Neuronal stem cell (in vitro differentiated cells): ENCODE data around the gene UNC13A. TPM values are rescaled to one million over a fixed set of nuclear protein-coding genes. Genes with fewer than 3 reads are reported as not detected.

Experiments used
- DNase-seq: peaks from one replicate; pipeline ENCODE4 v3.0.0-alpha.2; 2013; ENCODE audit warnings: low spot score
- H2AFZ ChIP-seq: one replicate; pipeline ENCODE4 v1.6.1; 2013; ENCODE audit warnings: mild to moderate bottlenecking, low read length, inconsistent platforms
- H2AK5ac ChIP-seq: 2 replicates; pipeline ENCODE4 v1.6.1; 2013; ENCODE audit warnings: low read depth, mild to moderate bottlenecking, inconsistent platforms, low read length, moderate library complexity, mixed read lengths
- H2BK120ac ChIP-seq: 2 replicates; pipeline ENCODE4 v1.6.1; 2013; ENCODE audit warnings: low read depth, mild to moderate bottlenecking, inconsistent platforms, low read length, moderate library complexity, mixed read lengths
- H2BK12ac ChIP-seq: one replicate; pipeline ENCODE4 v1.6.1; 2013; ENCODE audit warnings: low read length, inconsistent platforms
- H2BK15ac ChIP-seq: 2 replicates; pipeline ENCODE4 v1.6.1; 2013; ENCODE audit warnings: mild to moderate bottlenecking, low read length, inconsistent platforms, mixed read lengths
- H2BK5ac ChIP-seq: one replicate; pipeline ENCODE4 v1.6.1; 2013; ENCODE audit warnings: inconsistent platforms, mild to moderate bottlenecking, low read length, moderate library complexity
- H3K14ac ChIP-seq: one replicate; pipeline ENCODE4 v1.6.1; 2013; ENCODE audit warnings: low read length, inconsistent platforms
- H3K18ac ChIP-seq: 2 replicates; pipeline ENCODE4 v1.6.1; 2013; ENCODE audit warnings: low read length, inconsistent platforms
- H3K23ac ChIP-seq: 2 replicates; pipeline ENCODE4 v1.6.1; 2013; ENCODE audit warnings: low read depth, mild to moderate bottlenecking, mixed read lengths, low read length, inconsistent platforms; ENCODE audit not compliant: poor library complexity
- H3K27ac ChIP-seq: replicated peaks from 3 replicates; pipeline ENCODE4 v1.5.1; 2013; ENCODE audit warnings: low read length, inconsistent platforms
- H3K27me3 ChIP-seq, 3 experiments: 2 replicates each; pipeline ENCODE4 v1.6.1; 2013; ENCODE audit warnings: low read length in 3 of 3, mild to moderate bottlenecking in 2 of 3, inconsistent platforms in 1 of 3, low read depth in 1 of 3, mixed read lengths in 1 of 3, moderate library complexity in 1 of 3; ENCODE audit not compliant: control insufficient read depth in 3 of 3, insufficient read depth in 3 of 3
- H3K36me3 ChIP-seq, 2 donors: replicated peaks in 1 of 2; 2 replicates each; pipeline ENCODE4 v1.6.1; 2013; ENCODE audit warnings: low read length in 2 of 2; ENCODE audit not compliant: control insufficient read depth in 2 of 2, insufficient read depth in 2 of 2
- H3K4ac ChIP-seq: 2 replicates; pipeline ENCODE4 v1.6.1; 2013; ENCODE audit warnings: inconsistent platforms, mild to moderate bottlenecking, low read length, moderate library complexity
- H3K4me1 ChIP-seq, 2 donors: 1 replicate in 1 of 2; 2 replicates in 1 of 2; pipeline ENCODE4 v1.6.1; 2013; ENCODE audit warnings: low read length in 2 of 2, low read depth in 1 of 2; ENCODE audit not compliant: control insufficient read depth in 2 of 2, insufficient read depth in 1 of 2
- H3K4me2 ChIP-seq: one replicate; pipeline ENCODE4 v1.6.1; 2013; ENCODE audit warnings: mild to moderate bottlenecking, low read length, inconsistent platforms; ENCODE audit not compliant: insufficient read depth, poor library complexity, severe bottlenecking
- H3K4me3 ChIP-seq, 2 donors: 2 replicates each; pipeline ENCODE4 v1.5.1; 2013; ENCODE audit warnings: low read length in 2 of 2, mild to moderate bottlenecking in 2 of 2, inconsistent platforms in 1 of 2, moderate library complexity in 1 of 2
- H3K79me1 ChIP-seq: one replicate; pipeline ENCODE4 v1.6.1; 2013; ENCODE audit warnings: low read depth, mild to moderate bottlenecking, inconsistent platforms, low read length, moderate library complexity
- H3K9ac ChIP-seq: one replicate; pipeline ENCODE4 v1.6.1; 2013; ENCODE audit warnings: mild to moderate bottlenecking, low read depth, low read length, inconsistent platforms; ENCODE audit not compliant: poor library complexity
- H3K9me3 ChIP-seq, 2 donors: replicated peaks in 1 of 2; 2 replicates each; pipeline versions ENCODE3 to v1.6.1; 2013; ENCODE audit warnings: low read length in 2 of 2, mild to moderate bottlenecking in 2 of 2, inconsistent platforms in 1 of 2, low read depth in 1 of 2, mixed read lengths in 1 of 2, moderate library complexity in 1 of 2; ENCODE audit not compliant: control insufficient read depth in 2 of 2, insufficient read depth in 1 of 2
- H4K8ac ChIP-seq: one replicate; pipeline ENCODE4 v1.6.1; 2013; ENCODE audit warnings: low read depth, mild to moderate bottlenecking, inconsistent platforms, low read length, moderate library complexity
- H4K91ac ChIP-seq: one replicate; pipeline ENCODE4 v1.6.1; 2013; ENCODE audit warnings: low read length, low read depth, mild to moderate bottlenecking, inconsistent platforms; ENCODE audit not compliant: poor library complexity
- WGBS, 2 donors: extraction: QIAGEN DNeasy Blood & Tissue Kit; methylation state at CpG; one replicate each; pipeline ENCODE4 v1.1.7; 2013; ENCODE audit warnings: missing lambda C conversion rate in 2 of 2, mixed read lengths in 1 of 2; ENCODE audit not compliant: insufficient read length in 2 of 2, insufficient replicate concordance in 1 of 2; ENCODE audit errors: extremely low coverage in 2 of 2; 5-methylcytosine and 5-hydroxymethylcytosine counted together
- polyA plus RNA-seq, 2 experiments: library from polyadenylated mRNA; stranded (reverse); fragments of 200-250 nt; gene quantifications; one replicate each; pipeline ENCODE4 v1.2.3, GENCODE V29; 2013

The UNC13A gene
- polyA plus RNA-seq (2013, experiment 1 of 2) = 0.11 TPM
- 0.10 TPM for polyA plus RNA-seq (2013, experiment 2 of 2)

GRCh38 chr19:17687857-17688784 lies at the start of gene UNC13A:
Gene UNC13A (minus strand): TSS chr19:17688354. CDS start chr19:17688199, 155 bp downstream.
- Histone ChIP-seq H3K36me3 (no peaks in the 10 kb centered on the region), H3K79me1 (no peaks in the 10 kb centered on the region), H3K27me3 (peaks cover 0 to 16% (median 5%) of the 10 kb centered on the region in 3 experiments), H2BK120ac (no peak within 1 kb of the TSS), H3K4me3 (peak within 1 kb of the TSS; percentile 62 to 63), H3K23ac (peak within 1 kb of the TSS; percentile 65), H3K14ac (no peak within 1 kb of the TSS), H2BK12ac (peak within 1 kb of the TSS; percentile 90), H4K91ac (no peak within 1 kb of the TSS), H3K18ac (peak within 1 kb of the TSS; percentile 80), H3K9me3 (no peaks in the 10 kb centered on the region), H3K4me1 (peaks cover 21 to 22% of the 10 kb centered on the region in 2 donors), H4K8ac (no peak within 1 kb of the TSS), H2AK5ac (no peak within 1 kb of the TSS), H3K9ac (no peak within 1 kb of the TSS), H3K4me2 (peak within 1 kb of the TSS; percentile 73), H2BK5ac (no peak within 1 kb of the TSS), H2BK15ac (peak within 1 kb of the TSS; percentile 37), H3K27ac (no peak within 1 kb of the TSS), H2AFZ (peak within 1 kb of the TSS; percentile 93), H3K4ac (no peak within 1 kb of the TSS)
- peak; percentile 79 for DNase-seq
- WGBS, 2 donors = no CpG with 5 or more reads among the region's 77 CpGs

GRCh38 chr19:17737690-17738153 lies 49.6 kb upstream of the UNC13A start:
- Histone ChIP-seq H3K9me3 (peaks cover 16 to 18% of the 10 kb centered on the region in 2 donors), H3K14ac (no peak overlapping the region), H3K27me3 (no peaks in the 10 kb centered on the region), H2BK5ac (no peak overlapping the region), H3K4ac (no peak overlapping the region), H3K4me3 (no peak overlapping the region), H3K27ac (no peak overlapping the region), H3K23ac (no peak overlapping the region), H2BK120ac (no peak overlapping the region), H4K8ac (no peak overlapping the region), H3K79me1 (peaks cover 5% of the 10 kb centered on the region), H2BK12ac (no peak overlapping the region), H2AK5ac (no peak overlapping the region), H3K4me1 (peaks cover 0 to 3% of the 10 kb centered on the region in 2 donors), H4K91ac (no peak overlapping the region), H2AFZ (no peak overlapping the region), H3K36me3 (peaks cover 25 to 53% of the 10 kb centered on the region in 2 donors), H3K4me2 (no peak overlapping the region), H2BK15ac (no peak overlapping the region), H3K18ac (no peak overlapping the region), H3K9ac (no peak overlapping the region)
- DNase-seq = no peak
- WGBS, 2 donors = no CpG with 5 or more reads among the region's 7 CpGs

GRCh38 chr19:17735410-17735809 lies 47.3 kb upstream of the UNC13A start:
- Histone ChIP-seq H3K4me3 (peak overlapping the region in 1 of 2 donors; percentile 33), H2BK120ac (no peak overlapping the region), H3K18ac (peak overlapping the region; percentile 38), H2BK15ac (no peak overlapping the region), H2BK12ac (no peak overlapping the region), H3K14ac (no peak overlapping the region), H3K36me3 (peaks cover 36 to 76% of the 10 kb centered on the region in 2 donors), H4K91ac (no peak overlapping the region), H3K23ac (peak overlapping the region; percentile 89), H3K9me3 (peaks cover 4% of the 10 kb centered on the region in 2 donors), H2AFZ (no peak overlapping the region), H3K4ac (no peak overlapping the region), H2BK5ac (no peak overlapping the region), H3K4me2 (no peak overlapping the region), H3K27ac (no peak overlapping the region), H3K4me1 (peaks cover 0 to 3% of the 10 kb centered on the region in 2 donors), H3K27me3 (no peaks in the 10 kb centered on the region), H4K8ac (no peak overlapping the region), H2AK5ac (no peak overlapping the region), H3K9ac (peak overlapping the region; percentile 44), H3K79me1 (peaks cover 10% of the 10 kb centered on the region)
- no peak for DNase-seq
- no CpG with 5 or more reads among the region's 5 CpGs for WGBS, 2 donors

- Histone ChIP-seq H3K4me1 (peaks cover 0 to 2% of the 10 kb centered on the region in 2 donors), H3K18ac (no peak overlapping the region), H2AK5ac (no peak overlapping the region), H3K36me3 (peaks cover 42 to 88% of the 10 kb centered on the region in 2 donors), H3K9ac (no peak overlapping the region), H2BK120ac (no peak overlapping the region), H3K4me3 (no peak overlapping the region), H3K27me3 (no peaks in the 10 kb centered on the region), H3K23ac (no peak overlapping the region), H3K14ac (no peak overlapping the region), H3K27ac (no peak overlapping the region), H2AFZ (no peak overlapping the region), H2BK12ac (peak overlapping the region; percentile 84), H4K8ac (no peak overlapping the region), H3K4ac (no peak overlapping the region), H3K9me3 (peaks cover 4 to 8% of the 10 kb centered on the region in 2 donors), H2BK5ac (no peak overlapping the region), H3K4me2 (no peak overlapping the region), H2BK15ac (no peak overlapping the region), H4K91ac (no peak overlapping the region), H3K79me1 (peaks cover 10% of the 10 kb centered on the region)
- no peak for DNase-seq
- WGBS, 2 donors = no CpG with 5 or more reads among the region's 16 CpGs
Measured at GRCh38 chr19:17734146-17734545, 46.0 kb upstream of the UNC13A start.
